ENCODE measurements around the gene PDE8A. TPM values are rescaled to one million over a fixed set of nuclear protein-coding genes. Genes with fewer than 3 reads are reported as not detected.
A peak's percentile ranks its signal among the peaks of the same experiment; 100 is the strongest.

PDE8A gene
- total RNA-seq, 1 experiment from 2014 or later: 65.9 TPM

DNA sequence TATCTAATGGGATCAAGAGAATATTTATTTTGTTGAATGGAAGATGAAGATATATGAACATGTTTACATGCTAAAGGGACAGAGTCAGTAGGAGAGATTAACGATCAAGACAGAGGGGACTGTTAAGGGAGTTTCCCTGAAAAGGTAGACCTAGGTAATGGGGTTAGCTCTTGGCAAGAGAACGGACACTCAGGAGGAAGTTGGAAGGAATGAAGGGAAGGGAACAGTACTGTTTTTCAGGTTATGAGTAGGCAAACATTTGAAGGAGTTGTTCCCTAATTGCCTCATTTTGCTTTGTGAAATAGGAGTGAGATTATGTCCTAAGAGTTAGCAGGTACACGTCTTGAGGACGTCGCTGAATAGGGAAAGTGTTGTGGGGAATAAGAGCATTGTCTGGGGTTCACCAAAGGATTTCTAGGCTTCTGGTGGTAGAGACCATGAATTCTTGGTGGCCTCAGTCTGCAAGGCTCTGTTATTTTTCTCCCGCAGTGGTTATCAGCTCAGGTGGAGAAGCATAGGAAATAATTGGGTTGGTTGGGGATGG lies 41.3 kb downstream of the PDE8A start:
- BruUV-seq (replicated peaks): no TSS peak
- peak overlapping the region; percentile 1 for H3K4me3 Mint-ChIP-seq (ENCODE audit: low read depth, unreplicated experiment)
- DNase-seq: no peak
- peak overlapping the region; percentile 56 for H3K27ac Mint-ChIP-seq (ENCODE audit: unreplicated experiment)
- H3K9me3 Mint-ChIP-seq (ENCODE audit: low read depth, unreplicated experiment): no peaks in the 10 kb centered on the region
- intact Hi-C loops (cut with micrococcal nuclease; ENCODE audit: unreplicated experiment): no loop called here
- peaks cover 66% of the 10 kb centered on the region for H3K4me1 Mint-ChIP-seq (ENCODE audit: low read depth, unreplicated experiment)
- CTCF ChIA-PET: interaction anchor here (0.6 to 0.7 kb wide), 3 partner anchors 26 to 394 kb away, joined by 3 to 4 read pairs (median 3); no protein-coding TSS in a partner anchor
- H3K27me3 Mint-ChIP-seq (ENCODE audit: unreplicated experiment): no peaks in the 10 kb centered on the region
- TF ChIP-seq CTCF (IDR thresholded peaks at IDR 0.05; ENCODE audit: unreplicated experiment): no peak
- no peaks in the 10 kb centered on the region for H3K36me3 Mint-ChIP-seq (ENCODE audit: insufficient read depth, unreplicated experiment)

- no peak for DNase-seq
- Mint-ChIP-seq H3K36me3 (ENCODE audit: insufficient read depth, unreplicated experiment) (no peaks in the 10 kb centered on the region), H3K4me3 (ENCODE audit: low read depth, unreplicated experiment) (peak overlapping the region; percentile 46), H3K9me3 (ENCODE audit: low read depth, unreplicated experiment) (no peaks in the 10 kb centered on the region), H3K27me3 (ENCODE audit: unreplicated experiment) (no peaks in the 10 kb centered on the region), H3K27ac (ENCODE audit: unreplicated experiment) (peak overlapping the region; percentile 56), H3K4me1 (ENCODE audit: low read depth, unreplicated experiment) (peaks cover 75% of the 10 kb centered on the region)
- no TSS peak for BruUV-seq (replicated peaks)
- CTCF ChIA-PET: interaction anchor here (1.2 kb wide), 1 partner anchor 20 kb away, joined by 4 read pairs; no protein-coding TSS in a partner anchor
- intact Hi-C loops (cut with micrococcal nuclease; ENCODE audit: unreplicated experiment): no loop called here
- no peak for TF ChIP-seq CTCF (IDR thresholded peaks at IDR 0.05; ENCODE audit: unreplicated experiment)
These were observed 42.3 kb downstream of the PDE8A start for GRCh38 chr15:85024003-85024402.

DNA sequence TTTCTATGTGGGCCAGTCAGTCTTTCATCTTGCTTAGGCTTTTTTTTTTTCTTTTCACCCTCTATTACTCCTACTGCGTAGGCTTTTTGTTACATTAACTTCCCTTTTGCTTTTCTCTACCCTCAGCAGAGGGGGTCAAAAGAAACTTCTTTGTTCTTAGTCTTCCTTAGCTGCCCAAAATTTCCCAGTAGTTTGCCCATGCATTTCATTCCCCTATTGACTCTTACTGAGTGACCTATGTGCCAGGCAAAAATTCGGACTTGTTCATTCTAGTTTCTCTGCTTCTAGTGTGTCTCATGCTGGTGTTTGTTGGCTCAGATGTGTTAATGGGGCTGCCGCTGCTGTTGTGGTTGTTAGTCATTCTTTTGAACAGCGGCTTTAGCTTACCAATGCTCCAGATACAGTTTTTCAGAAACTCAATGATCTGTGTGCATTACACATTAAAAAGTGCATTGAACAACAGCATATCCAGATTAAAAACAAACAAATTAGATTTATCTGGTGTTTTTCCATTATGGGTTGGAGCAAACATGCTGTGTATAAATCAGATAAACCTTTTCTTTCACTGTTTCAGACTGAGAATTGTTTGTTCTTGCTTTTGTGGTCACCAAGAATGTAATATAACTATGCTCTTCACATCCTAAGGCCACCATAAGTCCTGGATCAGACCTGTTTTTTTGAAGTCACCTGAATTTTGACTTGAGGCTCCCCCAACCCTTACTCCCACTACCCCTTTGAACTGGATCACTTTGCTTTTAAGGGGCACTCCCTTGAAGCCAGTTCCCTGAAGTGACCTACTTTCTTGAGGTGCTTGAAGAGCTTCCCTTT lies 43.1 kb downstream of the PDE8A start:
- no peak for TF ChIP-seq CTCF (IDR thresholded peaks at IDR 0.05; ENCODE audit: unreplicated experiment)
- no peaks in the 10 kb centered on the region for H3K27me3 Mint-ChIP-seq (ENCODE audit: unreplicated experiment)
- no TSS peak for BruUV-seq (replicated peaks)
- CTCF ChIA-PET: interaction anchor here (0.7 to 1.2 kb wide), 3 partner anchors 20 to 429 kb away, joined by 4 to 5 read pairs (median 5); no protein-coding TSS in a partner anchor
- H3K4me1 Mint-ChIP-seq (ENCODE audit: low read depth, unreplicated experiment): peaks cover 80% of the 10 kb centered on the region
- no peaks in the 10 kb centered on the region for H3K9me3 Mint-ChIP-seq (ENCODE audit: low read depth, unreplicated experiment)
- H3K27ac Mint-ChIP-seq (ENCODE audit: unreplicated experiment): peak overlapping the region; percentile 56
- H3K36me3 Mint-ChIP-seq (ENCODE audit: insufficient read depth, unreplicated experiment): no peaks in the 10 kb centered on the region
- intact Hi-C loops (cut with micrococcal nuclease; ENCODE audit: unreplicated experiment): no loop called here
- peak overlapping the region; percentile 46 for H3K4me3 Mint-ChIP-seq (ENCODE audit: low read depth, unreplicated experiment)
- DNase-seq: peak; percentile 43

- H3K4me1 Mint-ChIP-seq (ENCODE audit: low read depth, unreplicated experiment): peaks cover 82% of the 10 kb centered on the region
- TF ChIP-seq CTCF (IDR thresholded peaks at IDR 0.05; ENCODE audit: unreplicated experiment): no peak
- DNase-seq: no peak
- CTCF ChIA-PET: interaction anchor here (0.7 to 1.2 kb wide), 3 partner anchors 19 to 428 kb away, joined by 4 to 5 read pairs (median 5); no protein-coding TSS in a partner anchor
- no peak overlapping the region for H3K4me3 Mint-ChIP-seq (ENCODE audit: low read depth, unreplicated experiment)
- H3K27me3 Mint-ChIP-seq (ENCODE audit: unreplicated experiment): no peaks in the 10 kb centered on the region
- intact Hi-C loops (cut with micrococcal nuclease; ENCODE audit: unreplicated experiment): no loop called here
- no TSS peak for BruUV-seq (replicated peaks)
- H3K27ac Mint-ChIP-seq (ENCODE audit: unreplicated experiment): no peak overlapping the region
- no peaks in the 10 kb centered on the region for H3K36me3 Mint-ChIP-seq (ENCODE audit: insufficient read depth, unreplicated experiment)
- H3K9me3 Mint-ChIP-seq (ENCODE audit: low read depth, unreplicated experiment): no peaks in the 10 kb centered on the region
These were observed 44.0 kb downstream of the PDE8A start for GRCh38 chr15:85025516-85026251.

All from Calu3 (cell line).